ENCODE data around the gene UPP2. TPM values are rescaled to one million over a fixed set of nuclear protein-coding genes. Genes with fewer than 3 reads are reported as not detected.

UPP2 gene
- total RNA-seq, 1 experiment from 2014 or later: not detected

GRCh38 chr2:158153270-158154015, 51.8 kb downstream of the UPP2 start:
- H3K27ac ChIP-seq (ENCODE audit: insufficient read length, low read depth, low read length): no peak overlapping the region
- H3K14ac ChIP-seq (ENCODE audit: insufficient read depth, low read length): no peak overlapping the region
- H3K36me3 Mint-ChIP-seq (ENCODE audit: insufficient read depth in 1 of 3, low read depth in 3 of 3): peaks cover 0 to 1% (median 0%) of the 10 kb centered on the region in 3 experiments; a peak in 2 of 7 replicates
- H2BK20ac ChIP-seq (ENCODE audit: low read depth, low read length, poor library complexity, severe bottlenecking): no peak overlapping the region
- no peak overlapping the region for H2BK15ac ChIP-seq (ENCODE audit: low read depth, low read length)
- WGBS (ENCODE audit: extremely low coverage, insufficient read length, low lambda C conversion rate): no CpG with 5 or more reads among the region's 3 CpGs
- H3K9ac ChIP-seq (ENCODE audit: extremely low read depth, insufficient read length, low read length): no peak overlapping the region
- H3K4me1 Mint-ChIP-seq: no peaks in the 10 kb centered on the region
- H3K4me2 ChIP-seq (ENCODE audit: insufficient read depth, insufficient read length, low read length): no peak overlapping the region
- no peaks in the 10 kb centered on the region for H3K23me2 ChIP-seq (ENCODE audit: insufficient read length, low read depth, low read length, poor library complexity, severe bottlenecking)
- H2BK120ac ChIP-seq (ENCODE audit: low read depth, low read length, poor library complexity, severe bottlenecking): no peak overlapping the region
- TF ChIP-seq CTCF (conservative IDR thresholded peaks at IDR 0.05): no peak
- H2BK12ac ChIP-seq (ENCODE audit: insufficient read length, low read depth, low read length): no peak overlapping the region
- H4K8ac ChIP-seq (replicated peaks; ENCODE audit: insufficient read length, low read depth, low read length): no peak overlapping the region
- H4K91ac ChIP-seq (ENCODE audit: insufficient read length, low read depth, low read length): no peak overlapping the region
- no peak overlapping the region for H3T11ph ChIP-seq (ENCODE audit: low read length)
- H3K4ac ChIP-seq (ENCODE audit: low read depth, low read length): no peak overlapping the region
- H3K56ac ChIP-seq (ENCODE audit: insufficient read length, low read depth, low read length): no peak overlapping the region
- H3K79me1 ChIP-seq (ENCODE audit: insufficient read depth, low read depth, low read length, poor library complexity, severe bottlenecking): no peaks in the 10 kb centered on the region
- no peak overlapping the region for H2AK5ac ChIP-seq (ENCODE audit: insufficient read length, low read length)
- peaks cover 3% of the 10 kb centered on the region for H3K27me3 Mint-ChIP-seq (ENCODE audit: low read depth)
- no peak overlapping the region for H2AFZ ChIP-seq (ENCODE audit: low read length)
- no peak overlapping the region for H4K5ac ChIP-seq (ENCODE audit: insufficient read length, low read depth, low read length)
- no peak for DNase-seq
- no peaks in the 10 kb centered on the region for H3K9me3 ChIP-seq (ENCODE audit: control insufficient read depth, low read depth, low read length)
- H3K27me3 ChIP-seq (ENCODE audit: insufficient read depth, low read length): no peaks in the 10 kb centered on the region
- no peak overlapping the region for H3K4me3 Mint-ChIP-seq
- peak overlapping the region; percentile 18 for H2BK5ac ChIP-seq (ENCODE audit: insufficient read length, low read length)
- H3K23ac ChIP-seq (ENCODE audit: insufficient read length, low read depth, low read length): no peak overlapping the region
- no peaks in the 10 kb centered on the region for H3K4me1 ChIP-seq (ENCODE audit: insufficient read depth, low read length)
- H3K18ac ChIP-seq (ENCODE audit: insufficient read length, low read depth, low read length): no peak overlapping the region
- no peaks in the 10 kb centered on the region for H3K79me2 ChIP-seq (ENCODE audit: insufficient read depth, low read length)
- no peaks in the 10 kb centered on the region; a peak in 2 of 5 replicates for H3K9me3 Mint-ChIP-seq
- H3K27ac Mint-ChIP-seq: peak overlapping the region in 2 of 3 experiments; percentile 25 to 84; a peak in 2 of 7 replicates
- H4K20me1 ChIP-seq (ENCODE audit: control insufficient read depth, insufficient read depth, insufficient read length): no peaks in the 10 kb centered on the region
